Measurements from ENCODE around the gene CDCA7L. TPM values are rescaled to one million over a fixed set of nuclear protein-coding genes. Genes with fewer than 3 reads are reported as not detected.

CDCA7L gene
- total and polyA plus RNA-seq, 2 of the 13 experiments (the other 11 are each of a cell fraction or from before 2014, with no cell fraction given), result 2.7 to 4.2 TPM

DNA sequence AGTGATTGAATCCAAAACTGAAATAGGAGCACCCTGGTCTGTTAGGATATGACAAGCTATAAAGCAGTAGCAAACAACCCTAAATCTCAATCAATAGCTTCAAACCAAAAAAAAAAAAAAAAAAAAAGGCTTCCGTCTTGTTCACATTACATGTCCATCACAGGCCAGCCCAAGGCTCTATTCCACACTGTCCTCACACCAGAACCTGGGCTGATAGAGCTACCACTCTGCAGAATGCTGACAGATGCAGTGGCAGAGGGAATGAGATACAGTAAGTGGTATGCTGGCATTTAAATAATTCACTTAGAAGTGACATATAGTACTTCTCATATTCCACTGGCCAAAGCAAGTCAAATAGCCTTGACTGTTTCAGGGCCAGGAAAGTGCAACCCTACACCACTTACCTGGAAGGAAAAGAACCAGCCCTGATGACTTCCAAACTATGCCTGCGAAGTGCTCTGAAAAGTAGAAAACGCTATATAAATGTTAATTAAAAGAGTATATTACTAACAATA is 5.8 kb downstream of the CDCA7L start:
- ChIA-PET CTCF (ENCODE audit: low intra/inter-chr PET ratio, low total read pairs) (no interaction called here), POLR2A (no interaction called here)
- Histone ChIP-seq H4K20me1 (ENCODE audit: insufficient read depth, low read length) (no peaks in the 10 kb centered on the region), H3K36me3 (replicated peaks in 1 of 2; ENCODE audit: control insufficient read depth in 1 of 2, insufficient read depth in 2 of 2, low read length in 2 of 2) (no peaks in the 10 kb centered on the region), H3K79me2 (ENCODE audit: insufficient read depth, low read length) (no peaks in the 10 kb centered on the region), H3K27ac (ENCODE audit: extremely low read length, insufficient read depth, low read length) (no peak overlapping the region), H3K4me3 (replicated peaks in 1 of 3; ENCODE audit: insufficient read depth in 1 of 3, low read depth in 2 of 3, low read length in 3 of 3) (no peak overlapping the region), H3K9ac (ENCODE audit: insufficient read depth, low read depth, low read length) (no peak overlapping the region), H3K27me3 (ENCODE audit: control insufficient read depth in 1 of 2, insufficient read depth in 2 of 2, low read length in 2 of 2) (peaks cover 0 to 5% of the 10 kb centered on the region in 2 experiments; a peak in 1 of 5 replicates), H3K4me1 (ENCODE audit: insufficient read depth, low read length) (no peaks in the 10 kb centered on the region), H2AFZ (ENCODE audit: low read length) (no peak overlapping the region), H3K4me2 (ENCODE audit: low read depth, low read length) (no peak overlapping the region), H3K9me3 (ENCODE audit: low read length) (no peaks in the 10 kb centered on the region)
- DNase-seq (ENCODE audit: low spot score), result no peak
- intact Hi-C loops (cut with micrococcal nuclease; ENCODE audit: unreplicated experiment), result no loop called here
- no peak for FAIRE-seq
- BruUV-seq (replicated peaks), result no TSS peak
- in situ Hi-C loops (cut with HindIII; ENCODE audit: extremely low pct_ligation_motif_present, low pct_unique_long_range_greater_than_20kb), result no loop called here
- TF ChIP-seq FOXK1 (CRISPR knock-in tag; IDR thresholded peaks at IDR 0.05; ENCODE audit: borderline replicate concordance, low read depth) (no peak), TGIF2 (CRISPR knock-in tag; IDR thresholded peaks at IDR 0.05) (no peak), ZSCAN21 (CRISPR knock-in tag; IDR thresholded peaks at IDR 0.05; ENCODE audit: borderline replicate concordance) (no peak), ZNF441 (CRISPR knock-in tag; IDR thresholded peaks at IDR 0.05; ENCODE audit: borderline replicate concordance) (no peak), ELF4 (CRISPR knock-in tag; IDR thresholded peaks at IDR 0.05; ENCODE audit: borderline replicate concordance) (no peak), RBFOX2 (IDR thresholded peaks at IDR 0.05; ENCODE audit: low read depth, low read length) (no peak), ZNF670 (CRISPR knock-in tag; IDR thresholded peaks at IDR 0.05; ENCODE audit: borderline replicate concordance) (no peak), ZNF569 (CRISPR knock-in tag; IDR thresholded peaks at IDR 0.05; ENCODE audit: borderline replicate concordance) (no peak), SMARCE1 (IDR thresholded peaks at IDR 0.05; ENCODE audit: borderline replicate concordance) (no peak), ZNF644 (CRISPR knock-in tag; IDR thresholded peaks at IDR 0.05; ENCODE audit: low read depth) (no peak), ASH2L (IDR thresholded peaks at IDR 0.05; ENCODE audit: insufficient read length, low read depth, low read length) (no peak), SRY (CRISPR knock-in tag; IDR thresholded peaks at IDR 0.05) (no peak), XRCC5 (optimal IDR thresholded peaks at IDR 0.05; ENCODE audit: low read length) (no peak), ZSCAN12 (CRISPR knock-in tag; IDR thresholded peaks at IDR 0.05) (no peak), TSC22D2 (CRISPR knock-in tag; IDR thresholded peaks at IDR 0.05; ENCODE audit: borderline replicate concordance) (no peak), ZEB1 (IDR thresholded peaks at IDR 0.05; ENCODE audit: insufficient replicate concordance, low read depth) (no peak), THAP11 (CRISPR knock-in tag; IDR thresholded peaks at IDR 0.05) (no peak)
- TF ChIP-seq, protein P1, sequence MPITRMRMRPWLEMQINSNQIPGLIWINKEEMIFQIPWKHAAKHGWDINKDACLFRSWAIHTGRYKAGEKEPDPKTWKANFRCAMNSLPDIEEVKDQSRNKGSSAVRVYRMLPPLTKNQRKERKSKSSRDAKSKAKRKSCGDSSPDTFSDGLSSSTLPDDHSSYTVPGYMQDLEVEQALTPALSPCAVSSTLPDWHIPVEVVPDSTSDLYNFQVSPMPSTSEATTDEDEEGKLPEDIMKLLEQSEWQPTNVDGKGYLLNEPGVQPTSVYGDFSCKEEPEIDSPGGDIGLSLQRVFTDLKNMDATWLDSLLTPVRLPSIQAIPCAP (CRISPR knock-in tag; IDR thresholded peaks at IDR 0.05; ENCODE audit: low read depth), result no peak
- ATAC-seq, result no peak
- WGBS (ENCODE audit: low lambda C conversion rate), result 26% methylated on average over 3 of the region's 3 CpGs
